ENCODE data around the gene RGP1. TPM values are rescaled to one million over a fixed set of nuclear protein-coding genes. Genes with fewer than 3 reads are reported as not detected.
A peak's percentile ranks its signal among the peaks of the same experiment; 100 is the strongest.

Gene RGP1
- total RNA-seq, 4 donors from 2014 or later: 18.6 to 21.3 (median 20.2) TPM

DNA sequence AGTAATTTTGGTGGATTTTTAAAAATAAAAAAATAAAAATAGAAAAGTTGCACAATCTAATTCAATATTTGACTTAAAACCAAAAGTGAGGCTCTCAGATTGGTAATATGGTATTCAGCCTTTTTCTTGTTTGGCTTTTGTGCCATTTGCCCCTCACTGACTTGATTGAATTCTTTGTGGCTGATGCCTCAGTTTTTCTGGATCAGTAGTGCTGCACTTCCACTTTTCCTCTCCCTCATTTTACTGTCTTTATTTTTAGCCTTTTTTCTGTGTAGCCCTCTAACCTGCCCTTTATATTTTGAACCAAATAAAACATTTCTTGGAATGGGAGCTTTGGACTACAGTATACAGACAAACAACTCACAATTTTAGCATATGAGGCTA, 8.8 kb downstream of the RGP1 start:
- DNase-seq (ENCODE audit: low spot score in 2 of 2): no peak
- Histone ChIP-seq H3K4me1 (peaks cover 0 to 55% (median 15%) of the 10 kb centered on the region in 4 donors), H3K27me3 (no peaks in the 10 kb centered on the region), H3K36me3 (peaks cover 0 to 27% (median 10%) of the 10 kb centered on the region in 3 donors), H3K27ac (peak overlapping the region in 3 of 4 donors; percentile 82 to 88 (median 86)), H3K4me3 (peak overlapping the region in 3 of 4 donors; percentile 37 to 64 (median 55)), H3K9me3 (no peaks in the 10 kb centered on the region)
- no peak for TF ChIP-seq EP300 (IDR thresholded peaks at IDR 0.05)
- TF ChIP-seq CTCF (IDR thresholded peaks at IDR 0.05): no peak
- TF ChIP-seq POLR2A (IDR thresholded peaks at IDR 0.05): no peak

DNA sequence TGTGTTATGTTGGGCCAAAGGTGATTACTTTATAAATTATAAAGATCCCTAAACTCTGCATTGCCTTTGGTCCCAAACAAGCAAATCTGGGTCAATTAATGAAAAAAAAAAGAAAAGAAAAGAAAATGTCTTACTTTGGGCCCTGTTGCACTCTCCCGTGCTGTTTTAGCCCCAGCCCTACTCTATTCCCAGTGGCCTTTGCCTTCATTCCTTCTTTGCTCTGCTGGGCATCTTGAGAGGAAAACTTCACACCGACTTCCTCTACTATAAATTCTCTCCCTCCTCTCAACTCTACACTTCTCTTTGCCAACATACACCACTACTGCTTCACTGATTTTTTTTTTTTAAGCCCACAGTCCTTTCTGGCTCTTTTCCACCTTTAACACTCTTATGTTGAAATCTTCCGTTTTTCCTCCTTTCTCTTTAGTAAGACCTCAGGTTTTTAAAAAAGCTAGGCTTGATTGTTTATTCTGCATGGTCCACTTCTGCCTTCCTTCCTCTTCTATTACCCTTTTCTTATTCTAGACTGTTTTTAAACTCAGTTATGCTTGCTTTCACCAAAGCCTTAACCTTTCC, 9.5 kb downstream of the RGP1 start:
- Histone ChIP-seq H3K36me3 (peaks cover 0 to 20% (median 4%) of the 10 kb centered on the region in 3 donors), H3K4me3 (no peak overlapping the region), H3K4me1 (peaks cover 0 to 55% (median 15%) of the 10 kb centered on the region in 4 donors), H3K27me3 (no peaks in the 10 kb centered on the region), H3K27ac (peak overlapping the region in 3 of 4 donors; percentile 82 to 88 (median 86)), H3K9me3 (no peaks in the 10 kb centered on the region)
- DNase-seq (ENCODE audit: low spot score in 2 of 2): no peak
- 37 to 39% methylated on average over 3 of the region's 3 CpGs for WGBS, 2 donors
- TF ChIP-seq POLR2A (IDR thresholded peaks at IDR 0.05) (no peak), EP300 (IDR thresholded peaks at IDR 0.05) (no peak), CTCF (IDR thresholded peaks at IDR 0.05) (no peak)

DNA sequence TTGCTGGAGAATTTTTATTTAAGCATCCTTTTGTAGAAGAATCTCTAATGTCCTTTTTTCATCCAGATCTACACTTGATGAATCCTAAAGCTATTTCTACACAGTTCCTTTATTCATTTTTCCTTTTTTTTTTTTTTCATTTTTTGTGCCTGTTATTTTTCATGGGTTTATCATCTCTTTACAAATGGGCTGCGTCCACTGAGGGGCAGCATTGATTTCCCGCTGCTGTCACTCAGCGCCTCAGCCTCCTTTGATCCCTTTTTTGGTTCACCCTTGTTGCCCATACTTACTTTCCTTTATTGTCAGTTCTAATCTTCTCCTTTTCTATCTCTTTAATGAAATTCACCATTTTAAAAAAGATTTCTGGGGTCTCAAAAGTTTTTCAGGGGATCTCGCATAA, 10.7 kb downstream of the RGP1 start:
- no peaks in the 10 kb centered on the region for H3K27me3 ChIP-seq
- peaks cover 0 to 7% (median 0%) of the 10 kb centered on the region in 3 donors for H3K36me3 ChIP-seq
- 95% methylated on average over 4 of the region's 4 CpGs for WGBS, 2 donors
- no peak overlapping the region for H3K27ac ChIP-seq
- H3K9me3 ChIP-seq: no peaks in the 10 kb centered on the region
- H3K4me1 ChIP-seq: peaks cover 0 to 55% (median 15%) of the 10 kb centered on the region in 4 donors
- TF ChIP-seq EP300 (IDR thresholded peaks at IDR 0.05) (no peak), CTCF (IDR thresholded peaks at IDR 0.05) (no peak), POLR2A (IDR thresholded peaks at IDR 0.05) (no peak)
- DNase-seq (ENCODE audit: low spot score in 2 of 2): no peak
- H3K4me3 ChIP-seq: no peak overlapping the region

GRCh38 chr9:35760651-35761050, 11.6 kb downstream of the RGP1 start:
- no peaks in the 10 kb centered on the region for H3K9me3 ChIP-seq
- H3K27me3 ChIP-seq: no peaks in the 10 kb centered on the region
- 71 to 72% methylated on average over 2 of the region's 2 CpGs for WGBS, 2 donors
- peaks cover 0 to under 1% (median 0%) of the 10 kb centered on the region in 3 donors for H3K36me3 ChIP-seq
- no peak for TF ChIP-seq CTCF (IDR thresholded peaks at IDR 0.05)
- TF ChIP-seq POLR2A (IDR thresholded peaks at IDR 0.05): no peak
- TF ChIP-seq EP300 (IDR thresholded peaks at IDR 0.05): peak in 1 of 2 donors; percentile 14
- H3K27ac ChIP-seq: peak overlapping the region in 1 of 4 donors; percentile 4
- no peak for DNase-seq (ENCODE audit: low spot score in 2 of 2)
- H3K4me1 ChIP-seq: peaks cover 0 to 53% (median 15%) of the 10 kb centered on the region in 4 donors
- no peak overlapping the region for H3K4me3 ChIP-seq

DNA sequence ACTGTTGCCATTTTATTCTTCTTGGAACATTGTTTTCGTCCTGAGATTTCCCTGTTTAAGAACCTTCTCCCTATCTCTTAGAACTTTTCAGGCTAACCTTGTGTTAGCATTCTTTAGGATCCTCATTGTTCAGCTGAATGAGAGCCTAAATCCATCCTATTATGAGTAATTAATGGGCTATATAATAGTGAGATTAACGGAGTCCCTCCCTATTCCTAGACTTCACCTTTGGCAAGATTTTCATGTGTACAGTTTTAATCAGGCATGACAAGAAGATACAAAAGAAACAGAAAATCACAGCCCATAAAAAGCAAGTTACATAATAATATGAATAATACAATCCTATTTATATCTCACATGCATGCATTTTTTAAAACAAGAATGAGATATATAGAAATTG, 14.1 kb downstream of the RGP1 start:
- TF ChIP-seq CTCF (IDR thresholded peaks at IDR 0.05) (no peak), POLR2A (IDR thresholded peaks at IDR 0.05) (no peak), EP300 (IDR thresholded peaks at IDR 0.05) (no peak)
- 89 to 91% methylated on average over 2 of the region's 2 CpGs for WGBS, 2 donors
- Histone ChIP-seq H3K27me3 (no peaks in the 10 kb centered on the region), H3K4me1 (peaks cover 0 to 28% (median 6%) of the 10 kb centered on the region in 4 donors), H3K36me3 (no peaks in the 10 kb centered on the region), H3K9me3 (no peaks in the 10 kb centered on the region), H3K4me3 (no peak overlapping the region), H3K27ac (no peak overlapping the region)
- no peak for DNase-seq (ENCODE audit: low spot score in 2 of 2)
